ENCODE measurements around the gene MOCS3.

- TF ChIP-seq POLR2A (IDR thresholded peaks at IDR 0.05) = no peak
- TF ChIP-seq CTCF (IDR thresholded peaks at IDR 0.05) = no peak
- no peak for TF ChIP-seq EP300 (IDR thresholded peaks at IDR 0.05)
Observed at GRCh38 chr20:50928469-50928868, 30.1 kb upstream of the MOCS3 start.

Data from ovary (tissue), 3 donors.